ENCODE results near the gene TNS1.

Gene TNS1

DNA sequence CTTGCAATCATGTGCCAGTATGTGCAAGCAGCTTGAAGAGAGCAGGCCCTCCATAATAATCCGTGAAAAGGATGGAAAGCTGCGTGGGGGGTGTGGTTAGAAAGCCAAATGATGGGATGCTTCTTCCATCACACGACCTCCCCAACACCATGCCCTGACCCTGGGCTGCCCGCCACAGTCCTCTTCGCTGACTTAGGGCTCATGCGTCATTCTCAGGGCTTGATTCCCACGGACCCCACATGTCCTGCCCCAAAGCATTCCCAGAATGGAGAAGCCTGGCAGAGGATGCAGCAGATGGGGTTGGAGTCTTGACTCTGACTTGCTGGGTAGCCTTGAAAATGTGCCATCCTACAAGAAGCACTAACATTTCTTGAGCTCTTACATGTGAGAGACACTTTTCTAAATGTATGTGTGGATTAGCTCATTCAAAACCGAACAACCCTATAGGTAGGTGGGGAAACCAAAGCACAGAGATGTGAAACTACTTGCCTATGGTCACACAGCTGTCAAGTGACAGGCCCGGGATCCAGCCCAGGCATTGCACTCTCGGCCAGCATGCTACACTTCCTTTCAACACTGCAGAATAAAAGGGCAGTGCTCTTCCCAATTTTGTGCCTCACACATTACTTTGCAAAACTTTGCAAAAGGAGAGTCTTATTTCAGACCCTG, 3.7 kb downstream of the TNS1 start:
- DNase-seq, result no peak

DNA sequence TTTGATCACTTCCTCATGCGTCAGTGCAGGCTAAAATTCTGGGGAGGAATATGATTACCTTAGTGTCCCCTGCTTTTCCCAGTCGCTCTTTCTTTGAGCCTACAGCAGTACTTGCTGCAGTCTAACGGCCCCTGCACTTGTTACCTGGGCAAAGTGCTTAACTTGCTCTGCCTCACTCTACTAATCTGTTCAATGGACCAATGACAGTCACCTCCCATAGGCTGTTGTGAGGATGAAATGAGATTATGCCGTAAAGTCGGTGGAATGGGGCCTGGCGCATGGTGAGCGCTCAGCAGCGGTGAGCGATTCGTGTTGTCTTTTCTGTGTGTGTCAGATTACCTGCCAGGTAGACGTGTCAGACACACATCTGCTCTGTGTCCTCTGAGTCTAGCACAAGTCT, 5.3 kb downstream of the TNS1 start:
- no peak for DNase-seq

DNA sequence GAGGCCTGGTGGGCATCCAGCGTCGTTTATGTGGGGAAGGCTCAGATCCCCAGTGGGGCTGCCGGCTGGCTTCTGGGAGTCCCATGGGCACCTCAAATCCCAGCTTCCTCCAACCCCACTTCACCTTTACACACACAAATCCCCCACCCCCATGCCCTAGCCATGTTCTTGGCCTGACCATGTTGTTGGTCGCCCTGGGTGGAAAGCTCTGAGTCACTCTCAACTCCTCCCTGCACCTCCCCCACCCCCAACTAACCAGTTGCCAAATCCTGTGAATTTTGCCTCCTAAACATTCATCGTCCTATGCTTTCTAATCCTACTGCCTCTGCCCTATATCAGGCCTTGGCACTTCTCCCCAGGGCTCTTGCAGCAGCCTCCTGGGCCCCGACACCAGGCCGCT, 6.4 kb downstream of the TNS1 start:
- no peak for DNase-seq

DNA sequence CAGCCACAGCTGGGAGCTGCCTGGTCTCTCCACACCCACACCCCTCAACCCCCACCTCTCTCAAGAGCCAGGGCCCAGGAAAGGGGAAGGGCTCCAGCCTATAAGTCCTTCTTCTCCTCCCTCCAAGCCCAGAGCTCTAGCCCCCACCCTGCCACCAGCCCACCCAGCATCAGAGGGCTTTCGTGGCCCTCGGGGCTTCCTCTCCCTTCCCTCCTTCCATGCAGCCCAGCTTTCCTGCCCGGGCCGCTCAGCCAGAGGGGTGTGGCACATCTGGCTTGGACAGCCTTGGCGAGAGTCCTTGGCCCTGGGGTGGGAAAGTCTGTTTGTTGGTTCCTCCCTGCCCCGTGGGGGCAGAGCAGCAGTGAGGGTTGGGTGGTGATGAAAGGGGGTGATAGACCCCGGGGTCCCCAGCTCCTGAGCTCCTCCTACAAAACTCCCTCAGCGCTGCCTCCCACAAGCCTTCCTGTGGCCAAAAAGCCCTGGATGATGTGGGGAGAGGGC, 7.0 kb downstream of the TNS1 start:
- DNase-seq, result no peak

DNA sequence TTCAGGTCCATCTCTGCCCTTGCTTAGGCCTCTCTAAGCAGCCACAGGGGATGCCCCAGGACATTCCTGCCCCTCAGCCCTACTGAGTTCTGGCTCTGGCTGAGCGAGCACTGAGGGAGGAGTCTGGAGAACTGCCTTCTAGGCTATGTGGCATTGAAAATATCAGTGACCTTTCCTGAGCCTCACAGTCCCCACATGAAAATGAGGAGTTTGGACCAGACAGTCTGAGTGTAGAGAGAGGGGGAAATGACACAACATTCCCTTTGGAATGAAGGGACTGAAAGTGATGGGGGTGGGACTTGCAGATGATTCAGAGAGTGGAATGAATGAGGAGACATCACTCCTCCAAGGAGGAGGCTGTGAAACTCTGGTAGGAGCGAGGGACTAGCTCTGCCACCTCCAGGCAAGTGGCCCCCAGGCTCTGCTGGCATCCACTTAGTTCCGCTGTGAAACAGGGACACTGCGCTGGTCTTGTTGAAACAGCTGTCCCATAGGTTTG, 8.0 kb downstream of the TNS1 start:
- no peak for DNase-seq

DNA sequence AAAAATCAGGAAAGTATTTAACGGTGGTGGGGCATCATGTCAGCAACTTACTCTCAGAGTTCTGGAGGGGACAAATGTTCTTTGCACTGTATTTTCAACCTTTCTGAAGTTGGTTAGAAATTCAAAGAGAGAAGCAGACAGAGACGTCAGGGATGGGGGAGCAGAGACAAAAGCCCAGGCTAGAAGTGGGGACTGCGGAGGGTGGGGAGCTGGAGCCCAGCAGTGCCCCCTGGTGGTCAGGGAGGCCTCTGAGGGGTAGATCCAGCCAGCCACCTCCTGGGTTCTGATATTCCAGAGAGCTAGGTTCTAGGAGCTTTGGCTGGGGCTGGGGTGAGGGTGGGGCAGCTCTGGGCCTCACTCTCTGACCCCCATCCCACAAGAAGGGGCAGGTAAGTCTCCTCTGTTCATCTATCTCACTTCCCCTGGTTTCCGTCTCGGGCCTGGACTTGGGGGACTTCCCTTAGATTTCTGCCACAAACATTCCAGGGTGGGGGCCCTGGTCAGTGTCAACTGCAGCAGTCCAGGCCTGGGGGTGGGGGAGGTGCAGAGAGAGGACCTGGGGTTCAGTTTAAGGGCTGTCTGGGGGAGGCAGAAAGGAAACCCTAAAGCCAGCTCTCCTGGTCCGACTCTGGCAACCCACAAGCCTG, 8.9 kb downstream of the TNS1 start:
- peak; percentile 65 to 75 for DNase-seq

DNA sequence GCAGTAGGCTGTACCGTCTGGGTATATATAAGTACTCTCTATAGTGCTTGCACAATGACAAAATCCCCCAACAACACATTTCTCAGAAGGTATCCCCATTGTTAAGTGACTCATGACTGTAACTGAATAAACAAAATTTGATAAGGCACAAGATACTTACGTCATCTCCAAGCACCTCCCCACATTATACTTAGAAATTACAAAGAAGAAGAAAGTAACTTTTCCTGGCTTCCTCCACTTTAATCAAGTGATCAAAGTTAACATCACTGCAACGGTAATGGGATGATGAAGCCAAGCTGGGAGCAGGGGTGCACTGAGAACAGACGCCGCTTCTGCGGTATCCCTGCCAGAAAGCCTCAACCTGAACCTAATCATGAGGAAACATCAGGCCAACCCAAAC, 9.7 kb downstream of the TNS1 start:
- DNase-seq, result no peak

DNA sequence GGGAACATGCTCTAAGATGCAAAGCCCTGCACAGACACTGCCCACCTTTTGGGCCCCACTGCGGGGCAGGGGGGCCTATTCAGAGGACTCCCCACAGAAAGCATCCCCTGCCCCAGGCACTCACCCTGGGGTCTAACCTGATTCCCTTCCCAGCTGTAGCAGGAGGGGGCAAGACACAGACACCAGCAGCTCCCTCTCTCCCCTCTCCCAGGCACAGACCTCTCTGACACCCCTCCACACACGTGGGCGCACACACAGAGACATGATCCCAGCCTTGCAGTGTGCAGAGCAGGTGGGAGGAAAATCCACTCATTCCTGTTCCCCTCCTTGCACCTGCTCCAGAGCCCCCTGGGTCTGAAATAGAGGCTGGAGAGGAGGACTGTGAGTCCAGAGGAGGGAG, 10.7 kb downstream of the TNS1 start:
- no peak for DNase-seq

DNA sequence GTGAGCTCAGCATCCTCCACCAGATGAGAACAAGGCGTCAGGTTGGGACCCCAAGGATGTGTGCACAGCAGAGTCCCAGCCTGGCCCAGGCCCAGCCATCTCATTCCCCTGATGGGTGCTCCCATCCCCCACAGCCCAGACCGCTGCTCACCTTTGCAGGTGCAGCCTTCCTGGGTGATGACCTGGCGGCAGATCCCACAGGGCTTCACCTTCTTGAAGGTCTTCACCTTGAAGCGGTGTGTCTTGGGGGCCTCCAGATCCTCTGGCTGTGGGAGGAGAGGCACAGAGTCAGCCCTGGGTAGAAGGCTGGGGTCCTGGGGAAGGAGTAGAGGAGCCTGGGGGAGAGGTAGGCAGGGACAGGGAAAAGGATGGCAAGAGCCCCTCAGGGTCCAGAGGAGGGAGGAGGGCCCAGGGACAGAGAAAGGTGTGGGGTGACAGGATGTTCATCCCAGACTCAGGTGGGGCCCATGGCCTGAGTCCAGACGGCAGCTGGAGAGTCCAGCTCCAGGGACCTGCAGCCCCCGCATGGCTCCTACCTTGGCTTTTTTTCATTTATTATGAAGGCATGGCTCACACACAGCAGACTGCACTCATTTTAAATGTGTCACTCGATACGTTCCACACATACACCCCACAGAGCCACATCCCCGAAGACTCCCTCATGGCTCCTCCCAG, 11.9 kb downstream of the TNS1 start:
- DNase-seq, result no peak

DNA sequence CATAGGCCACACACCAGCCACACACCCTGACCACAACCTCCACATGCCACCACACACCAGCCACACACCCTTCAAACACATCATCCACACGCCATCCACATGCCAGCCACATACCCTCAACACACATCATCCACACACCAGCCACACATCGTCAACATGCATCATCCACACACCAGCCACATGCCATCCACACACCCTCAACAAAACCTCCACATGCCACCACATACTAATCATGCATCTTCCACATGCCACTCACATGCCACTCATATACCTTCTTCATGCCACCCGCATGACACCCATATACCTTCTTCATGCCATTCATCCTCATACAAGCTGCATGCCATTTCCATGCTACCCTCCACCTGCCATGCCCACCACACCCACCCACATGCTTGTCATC, 12.4 kb downstream of the TNS1 start:
- DNase-seq, result no peak

DNA sequence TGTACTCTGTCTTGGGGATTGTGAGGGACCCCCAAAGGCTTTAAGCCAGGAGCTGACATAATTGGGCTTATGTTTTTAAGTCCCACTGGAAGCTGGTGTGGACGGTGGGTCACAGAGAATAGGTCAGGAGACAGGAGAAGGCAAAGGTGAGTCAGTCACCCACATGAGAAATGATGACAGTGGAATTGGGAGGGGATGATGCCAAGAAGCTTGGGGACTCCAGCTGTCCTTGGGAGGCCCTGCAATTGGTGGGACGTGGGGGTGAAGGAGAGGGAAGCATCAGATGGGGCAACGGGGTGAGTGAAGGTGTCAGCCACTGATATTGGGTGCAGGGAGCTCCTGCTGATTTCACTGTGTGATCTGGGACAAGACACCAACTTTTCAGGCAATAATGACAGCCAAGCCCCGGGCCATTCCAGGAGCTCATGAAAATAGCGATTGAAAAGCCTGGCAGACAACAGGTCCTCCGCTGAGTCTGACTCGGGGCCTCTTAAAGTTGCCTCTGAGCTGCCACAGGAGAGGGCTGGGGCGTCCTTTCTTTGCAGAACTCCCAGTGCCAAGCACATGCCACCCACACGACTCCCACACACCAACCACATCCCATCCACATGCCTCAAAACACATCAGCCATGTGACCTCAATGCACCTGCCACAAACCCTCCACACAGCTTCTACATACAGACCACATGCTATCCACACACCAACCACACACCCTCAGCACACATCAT, 13.4 kb downstream of the TNS1 start:
- DNase-seq, result no peak

DNA sequence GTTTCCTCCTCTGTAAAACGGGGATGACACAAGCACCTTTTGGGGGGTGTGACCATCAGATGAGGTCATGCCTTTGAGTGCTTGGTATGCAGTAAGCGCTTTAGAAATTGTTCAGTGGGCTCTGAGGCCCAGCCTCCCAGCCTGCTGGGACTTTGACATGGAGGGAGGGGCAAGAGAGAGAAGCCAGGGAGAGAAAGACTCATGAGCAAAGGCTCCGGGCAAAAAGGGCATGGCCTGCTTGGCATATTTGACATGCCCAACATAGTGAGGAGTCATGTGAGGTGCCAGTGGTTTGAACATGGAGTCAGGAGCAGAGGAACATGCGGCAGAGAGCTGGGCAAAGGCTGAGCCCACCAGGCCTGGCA, 14.0 kb downstream of the TNS1 start:
- no peak for DNase-seq

DNA sequence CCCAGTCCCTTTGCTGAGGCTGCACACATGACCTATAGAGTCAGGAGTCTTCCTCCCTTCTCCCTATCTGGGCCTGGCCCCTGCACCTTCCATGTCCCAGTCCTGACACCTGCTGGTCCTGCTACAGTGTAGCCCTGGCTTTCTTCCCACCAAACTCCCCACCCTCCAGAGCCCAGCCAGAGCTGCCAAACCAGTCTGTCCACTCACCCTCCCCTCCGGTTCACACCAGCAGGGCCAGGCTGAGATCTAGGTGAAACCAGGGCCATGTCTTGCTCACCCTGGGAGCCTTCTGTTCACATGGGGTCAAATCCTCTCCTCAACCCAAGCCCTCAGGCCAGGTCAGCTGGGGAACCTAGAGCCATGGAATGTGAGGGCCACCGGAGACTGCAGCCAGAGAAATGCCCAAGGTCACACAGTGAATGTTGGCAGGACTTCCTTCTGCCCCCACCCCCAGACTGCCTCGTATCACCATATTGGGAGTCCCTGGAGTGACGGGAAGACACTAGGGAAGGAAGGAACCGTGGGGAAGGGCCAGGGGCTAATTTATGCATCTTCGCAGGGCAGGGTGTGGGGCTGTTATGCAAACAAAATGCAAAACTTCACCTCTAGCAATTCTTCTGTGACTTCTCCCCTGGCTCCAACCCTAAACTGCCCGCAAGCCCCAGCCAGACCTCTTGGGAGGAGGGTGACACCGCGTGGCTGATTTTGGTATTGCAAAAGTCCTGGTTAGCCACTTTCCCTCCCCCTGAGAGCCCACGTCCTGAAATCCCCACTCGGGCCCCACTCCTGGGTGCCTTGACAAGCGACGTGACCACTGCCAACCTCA, 14.6 kb downstream of the TNS1 start:
- DNase-seq, result peak; percentile 72 to 84

DNA sequence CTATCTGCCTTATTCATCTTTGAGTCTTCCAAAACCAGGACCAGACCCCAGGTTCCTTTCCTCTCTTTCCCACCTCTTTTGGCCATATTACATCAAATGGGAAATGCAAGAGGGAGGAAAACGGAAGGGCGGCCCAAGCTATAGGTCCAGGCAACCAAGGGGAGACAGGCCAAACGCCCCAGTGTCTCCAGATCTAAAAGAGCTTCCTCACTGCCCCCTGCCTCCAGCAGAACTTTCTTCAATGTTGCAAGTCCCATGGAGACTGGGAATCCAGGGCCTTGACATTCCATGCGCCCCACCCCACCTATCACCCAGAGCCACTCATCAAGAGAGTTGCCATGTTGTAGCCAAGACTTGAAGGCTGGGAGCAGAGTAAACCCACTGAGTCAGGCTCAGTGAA, 15.4 kb downstream of the TNS1 start:
- no peak for DNase-seq

DNA sequence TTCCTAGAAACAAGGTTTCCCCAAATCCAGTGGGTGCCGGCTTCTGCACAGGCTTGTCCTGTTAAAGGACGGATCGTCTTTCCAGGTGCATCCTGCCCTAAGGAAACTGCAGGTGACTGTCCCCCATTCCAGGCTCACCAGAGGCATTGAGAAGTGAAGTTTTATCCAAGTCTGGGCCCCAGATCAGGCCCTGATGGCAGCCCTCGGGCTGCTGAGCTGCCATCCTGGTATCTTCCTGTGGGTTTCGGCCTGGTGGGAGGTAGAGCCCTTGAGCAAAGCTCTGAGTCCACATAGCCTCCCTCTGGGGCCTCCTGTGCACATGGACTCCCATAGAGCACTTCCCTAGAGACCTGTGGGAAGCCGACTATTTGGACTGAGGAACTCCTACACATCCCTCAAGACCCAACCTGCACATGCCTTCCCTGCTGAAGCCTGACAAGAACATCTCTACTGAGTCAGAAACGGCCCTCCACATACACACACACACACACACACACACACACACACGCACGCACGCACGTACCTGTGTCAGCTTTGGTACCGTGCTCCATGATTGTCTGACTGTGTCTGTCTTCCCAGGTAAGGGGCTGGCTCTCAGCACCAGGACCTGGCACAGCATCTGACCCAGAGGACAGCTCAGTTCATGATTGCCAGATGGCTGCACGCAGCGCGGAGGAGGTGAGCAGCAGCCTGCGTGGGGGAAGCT, 16.4 kb downstream of the TNS1 start:
- DNase-seq, result no peak

DNA sequence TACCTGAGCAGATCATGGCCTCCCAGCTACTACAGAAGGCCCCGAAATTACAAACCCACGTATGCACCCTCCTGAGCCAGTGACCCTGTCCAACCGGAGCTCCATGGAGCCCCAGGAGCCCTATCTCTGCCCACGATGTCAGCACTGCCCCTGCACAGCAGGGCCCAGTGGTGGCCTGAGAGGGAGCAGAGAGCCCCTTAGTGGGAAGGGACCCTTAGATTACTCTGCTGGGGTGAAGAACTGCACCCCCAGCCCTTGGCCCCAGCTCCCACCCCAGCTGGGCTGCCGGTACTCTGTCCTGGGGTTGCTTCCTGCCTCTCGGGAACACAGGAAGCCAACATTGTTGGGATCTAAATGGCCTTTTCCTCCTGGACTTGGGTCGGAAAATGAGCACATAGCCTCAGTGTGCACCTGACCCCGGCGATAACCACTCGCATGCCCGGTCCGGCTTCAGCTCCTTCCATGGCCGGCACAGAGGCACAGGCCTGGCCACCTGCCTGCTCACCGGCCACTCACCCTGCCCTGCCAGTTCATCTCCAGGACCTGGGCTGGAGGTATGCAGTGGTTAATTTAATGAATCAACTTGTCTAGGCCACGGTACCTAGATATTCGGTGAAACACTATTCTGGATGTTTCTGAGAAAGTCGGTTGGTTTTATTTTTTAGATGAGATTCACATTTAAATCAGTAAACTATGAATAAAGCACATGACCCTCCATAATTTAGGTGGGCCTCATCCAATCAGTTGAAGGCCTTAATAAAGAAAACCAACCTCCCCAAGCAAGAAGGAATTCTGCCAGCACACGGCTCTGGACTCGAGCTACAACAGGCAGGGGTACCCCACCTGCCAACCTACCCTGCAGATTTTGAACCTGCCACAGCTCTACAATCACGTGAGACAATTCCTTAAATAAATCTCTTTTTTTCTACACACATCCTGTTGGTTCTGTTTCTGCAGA, 19.2 kb downstream of the TNS1 start:
- DNase-seq, result no peak

DNA sequence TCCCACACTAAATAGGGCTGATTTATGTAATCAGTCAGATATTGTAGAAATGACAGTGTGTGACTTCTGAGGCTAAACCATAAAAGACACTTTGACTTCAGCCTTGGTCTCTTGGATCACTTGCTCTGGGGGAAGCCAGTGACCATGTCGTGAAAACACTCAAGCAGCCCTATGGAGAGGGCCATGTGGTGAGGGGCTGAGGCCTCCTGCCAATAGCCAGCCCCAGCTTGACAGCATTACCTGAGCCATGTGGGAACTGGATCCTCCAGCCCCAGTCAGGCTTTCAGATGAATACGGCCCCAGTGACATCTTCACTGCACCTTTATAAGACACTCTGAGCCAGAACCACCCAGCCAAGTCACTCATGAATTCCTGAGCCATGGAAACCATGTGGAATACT, 20.8 kb downstream of the TNS1 start:
- no peak for DNase-seq

DNA sequence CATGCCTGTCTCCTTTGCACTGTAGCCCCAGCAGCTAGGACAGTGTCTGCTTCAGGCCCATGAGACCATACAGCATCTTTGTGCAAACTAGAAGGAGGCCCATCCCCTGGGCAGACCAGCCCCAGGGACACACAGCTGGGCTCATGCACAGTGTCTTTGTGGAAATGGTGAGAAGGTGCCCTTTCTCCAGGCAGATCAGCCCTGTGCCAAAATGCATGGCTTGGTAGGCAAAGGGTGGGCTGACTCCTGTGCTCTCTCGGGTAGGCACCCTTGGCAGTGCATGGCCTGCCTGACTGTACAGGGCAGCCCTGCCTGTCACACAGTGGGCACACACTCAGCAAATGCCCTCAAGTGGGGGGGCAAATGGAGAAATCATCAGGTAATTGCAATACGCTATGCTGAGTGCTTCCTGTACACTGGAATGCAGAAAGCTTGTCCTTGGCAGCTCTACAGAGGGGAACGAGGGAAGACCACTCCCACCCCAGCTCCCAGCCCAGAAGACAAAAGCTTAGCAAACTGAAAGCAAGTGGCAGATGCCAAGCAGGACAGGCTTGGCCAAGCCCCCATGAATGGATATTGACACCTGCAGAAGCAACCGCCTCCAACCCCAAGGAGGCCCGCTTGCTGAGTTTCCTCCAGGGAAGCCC, 21.6 kb downstream of the TNS1 start:
- DNase-seq, result no peak

DNA sequence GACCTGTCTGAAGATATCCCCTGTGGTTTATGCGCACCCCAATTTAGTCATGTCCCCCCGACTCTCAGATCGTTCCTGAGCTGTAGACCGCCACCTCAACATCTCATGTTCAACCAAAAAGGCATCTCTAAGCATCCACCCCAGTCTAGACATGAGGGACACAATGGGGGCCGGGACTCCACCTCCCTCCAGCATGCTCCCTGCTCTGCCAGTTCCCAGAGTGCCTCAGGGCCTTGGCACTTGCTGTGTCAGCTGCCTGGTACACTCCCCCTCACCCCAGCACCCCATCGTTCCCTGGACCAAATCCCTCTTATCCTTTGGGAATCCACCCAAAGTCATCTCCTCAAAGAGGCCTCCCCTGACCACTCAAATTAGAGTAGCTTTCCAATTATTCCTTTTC, 22.2 kb downstream of the TNS1 start:
- DNase-seq, result no peak

DNA sequence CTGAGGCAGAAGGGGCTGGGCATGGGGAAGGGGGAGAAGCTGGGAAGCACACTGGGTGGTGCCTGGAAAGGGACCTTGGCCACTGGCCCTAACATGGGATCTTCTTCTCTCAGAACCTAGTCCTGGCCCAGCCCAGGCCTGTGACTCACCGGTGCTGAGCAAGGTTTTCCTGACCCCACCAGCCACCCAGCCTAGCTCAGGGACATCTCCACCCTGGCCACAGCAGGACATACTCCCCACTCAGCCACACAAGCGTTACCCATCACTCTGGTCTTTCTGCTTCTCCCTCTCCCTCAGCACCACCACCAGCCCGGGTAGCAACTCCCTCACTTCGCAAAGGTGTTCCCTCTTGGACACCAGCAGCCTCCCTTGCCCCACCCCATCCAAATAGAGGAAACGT, 22.8 kb downstream of the TNS1 start:
- DNase-seq, result no peak
